HG03175 (cell line): ENCODE measurements around the gene ZNF14.
"Not testable (repeated sequence)": the region's sequence is repeated elsewhere in the genome, so short reads cannot be mapped to it uniquely, and the experiment has no call there.

Experiments
- ATAC-seq: cut with Tn5 transposase; IDR thresholded peaks from one replicate; pipeline ENCODE4 v1.9.1; 2021; ENCODE audit warnings: mild to moderate bottlenecking, moderate library complexity; ENCODE audit not compliant: unreplicated experiment

ZNF14 gene

GRCh38 chr19:19732579-19733501, at the start of gene ZNF14:
Gene ZNF14, minus strand, starts transcription at chr19:19733112. Its CDS starts 154 bp downstream, at chr19:19732958.
- ATAC-seq = peak; percentile 99

GRCh38 chr19:19781791-19782190, 48.9 kb upstream of the ZNF14 start:
- ATAC-seq = not testable (repeated sequence)

DNA sequence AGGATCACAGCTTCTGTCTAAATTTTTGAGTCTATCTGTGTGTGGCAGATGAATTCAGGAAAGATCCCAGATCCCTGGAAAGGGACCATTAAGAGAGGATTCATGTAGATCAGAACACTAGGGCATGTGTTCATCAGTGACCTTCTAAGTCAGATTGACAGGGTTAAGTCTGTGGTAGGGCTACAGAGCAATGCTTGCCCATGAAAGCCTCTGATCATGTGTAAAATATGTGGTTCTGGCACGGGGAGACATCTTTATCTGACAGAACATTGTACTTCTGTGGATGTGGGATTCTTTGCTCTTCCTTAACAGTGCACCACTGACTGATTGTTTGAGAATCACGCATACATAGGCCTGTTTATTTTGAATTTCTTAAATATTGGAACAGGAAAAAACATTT, 45.8 kb upstream of the ZNF14 start:
- no peak for ATAC-seq

DNA sequence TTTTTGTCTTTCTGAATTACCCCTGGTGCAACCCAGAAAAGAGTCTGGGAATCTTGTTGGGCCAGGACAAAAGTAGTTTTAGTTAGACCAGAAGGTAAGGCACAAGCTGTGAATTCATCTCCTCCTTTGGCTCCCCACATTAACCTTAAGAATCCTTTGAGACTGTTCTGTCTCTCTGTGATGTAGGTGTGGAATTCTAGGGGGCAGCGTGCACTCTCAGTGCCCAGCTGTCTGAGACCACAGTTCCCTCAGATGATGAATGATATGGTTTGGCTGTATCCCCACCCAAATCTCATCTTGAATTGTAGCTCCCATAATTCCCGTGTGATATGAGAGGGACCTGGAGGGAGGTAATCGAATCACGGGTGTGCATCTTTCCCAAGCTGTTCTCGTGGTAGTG, 44.8 kb upstream of the ZNF14 start:
- ATAC-seq = no peak

- ATAC-seq = peak; percentile 98
Measured at GRCh38 chr19:19776206-19777008, 43.5 kb upstream of the ZNF14 start.

GRCh38 chr19:19775891-19776205, 42.9 kb upstream of the ZNF14 start:
- ATAC-seq = peak; percentile 9

- no peak for ATAC-seq
Measured at GRCh38 chr19:19774354-19775033, 41.6 kb upstream of the ZNF14 start.

DNA sequence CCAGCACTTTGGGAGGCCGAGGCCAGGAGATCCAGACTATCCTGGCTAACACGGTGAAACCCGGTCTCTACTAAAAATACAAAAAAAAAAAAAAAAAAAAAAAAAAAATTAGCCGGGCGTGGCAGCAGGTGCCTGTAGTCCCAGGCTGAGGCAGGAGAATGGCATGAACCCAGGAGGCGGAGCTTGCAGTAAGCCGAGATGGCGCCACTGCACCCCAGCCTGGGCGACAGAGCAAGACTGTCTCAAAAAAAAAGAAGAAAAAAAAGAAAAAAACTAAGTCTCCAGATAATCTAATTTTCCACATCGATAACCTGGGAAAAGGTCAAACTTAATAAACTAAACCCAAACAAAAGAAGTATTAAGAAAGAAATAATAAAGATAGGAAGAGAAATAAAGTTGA, 39.1 kb upstream of the ZNF14 start:
- ATAC-seq = not testable (repeated sequence)

DNA sequence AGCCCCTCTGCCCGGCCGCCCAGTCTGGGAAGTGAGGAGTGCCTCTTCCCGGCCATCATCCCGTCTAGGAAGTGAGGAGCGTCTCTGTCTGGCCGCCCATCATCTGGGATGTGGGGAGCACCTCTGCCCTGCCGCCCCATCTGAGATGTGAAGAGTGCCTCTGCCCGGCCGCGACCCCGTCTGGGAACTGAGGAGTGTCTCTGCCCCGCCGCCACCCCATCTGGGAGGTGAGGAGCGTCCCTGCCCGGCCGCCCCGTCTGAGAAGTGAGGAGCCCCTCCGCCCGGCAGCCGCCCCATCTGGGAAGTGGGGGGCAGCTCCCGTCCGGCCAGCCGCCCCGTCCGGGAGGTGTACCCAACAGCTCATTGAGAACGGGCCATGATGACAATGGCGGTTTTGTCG, 37.1 kb upstream of the ZNF14 start:
- not testable (repeated sequence) for ATAC-seq

- no peak for ATAC-seq
Measured at GRCh38 chr19:19758164-19758563, 25.3 kb upstream of the ZNF14 start.

DNA sequence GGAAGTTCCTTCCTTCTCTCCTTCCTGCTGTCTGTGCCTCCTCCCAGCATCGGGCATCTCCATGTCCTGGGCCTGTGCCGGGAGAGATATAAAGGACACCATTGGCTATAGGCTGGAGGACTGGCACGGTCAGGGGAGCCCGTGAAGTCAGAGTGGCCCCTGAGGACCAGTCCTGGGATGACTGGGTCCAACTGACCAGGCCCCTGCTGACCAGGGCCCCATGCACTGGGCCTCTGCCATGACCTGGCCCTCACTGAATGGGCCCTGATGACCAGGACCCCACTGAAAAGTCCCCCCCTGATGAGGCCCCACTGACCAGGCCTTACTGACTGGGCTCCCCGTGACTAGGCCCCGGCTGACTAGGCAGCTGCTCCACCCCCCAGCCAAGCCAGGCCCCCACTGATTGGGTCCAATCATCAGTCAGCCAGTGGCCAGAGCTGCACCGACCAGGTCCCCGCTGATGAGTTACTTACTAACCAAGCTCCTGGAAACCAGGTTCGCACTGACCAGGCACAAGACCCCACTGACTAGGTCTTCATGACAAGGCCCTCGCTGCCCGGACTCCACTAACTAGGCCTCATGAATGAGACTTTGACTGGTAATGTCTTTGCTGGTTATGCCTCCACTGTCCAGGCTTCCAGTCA, 20.0 kb upstream of the ZNF14 start:
- ATAC-seq = no peak

DNA sequence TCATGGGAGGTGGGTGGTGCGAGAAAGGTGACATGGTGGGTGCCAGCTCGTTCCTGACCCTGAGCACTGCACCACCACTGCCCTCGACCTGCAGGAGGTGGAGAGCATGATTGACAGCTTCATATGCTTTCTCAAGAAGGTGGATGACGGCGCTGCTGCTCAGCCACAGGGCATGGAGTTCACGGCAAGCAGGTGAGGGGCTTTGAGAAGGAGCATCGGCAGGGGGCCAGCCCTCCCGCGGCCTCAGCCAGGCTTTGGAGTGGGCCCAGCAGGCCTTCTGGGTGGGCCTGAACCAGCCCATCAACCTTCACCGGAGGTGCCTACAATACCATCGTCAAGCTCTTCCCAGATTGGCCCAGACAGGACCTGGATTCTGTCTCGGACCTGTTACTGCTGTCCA, 18.9 kb upstream of the ZNF14 start:
- ATAC-seq = no peak

GRCh38 chr19:19750842-19751790, 18.2 kb upstream of the ZNF14 start:
- ATAC-seq = no peak

- ATAC-seq = no peak
Measured at GRCh38 chr19:19749908-19750841, 17.3 kb upstream of the ZNF14 start.

DNA sequence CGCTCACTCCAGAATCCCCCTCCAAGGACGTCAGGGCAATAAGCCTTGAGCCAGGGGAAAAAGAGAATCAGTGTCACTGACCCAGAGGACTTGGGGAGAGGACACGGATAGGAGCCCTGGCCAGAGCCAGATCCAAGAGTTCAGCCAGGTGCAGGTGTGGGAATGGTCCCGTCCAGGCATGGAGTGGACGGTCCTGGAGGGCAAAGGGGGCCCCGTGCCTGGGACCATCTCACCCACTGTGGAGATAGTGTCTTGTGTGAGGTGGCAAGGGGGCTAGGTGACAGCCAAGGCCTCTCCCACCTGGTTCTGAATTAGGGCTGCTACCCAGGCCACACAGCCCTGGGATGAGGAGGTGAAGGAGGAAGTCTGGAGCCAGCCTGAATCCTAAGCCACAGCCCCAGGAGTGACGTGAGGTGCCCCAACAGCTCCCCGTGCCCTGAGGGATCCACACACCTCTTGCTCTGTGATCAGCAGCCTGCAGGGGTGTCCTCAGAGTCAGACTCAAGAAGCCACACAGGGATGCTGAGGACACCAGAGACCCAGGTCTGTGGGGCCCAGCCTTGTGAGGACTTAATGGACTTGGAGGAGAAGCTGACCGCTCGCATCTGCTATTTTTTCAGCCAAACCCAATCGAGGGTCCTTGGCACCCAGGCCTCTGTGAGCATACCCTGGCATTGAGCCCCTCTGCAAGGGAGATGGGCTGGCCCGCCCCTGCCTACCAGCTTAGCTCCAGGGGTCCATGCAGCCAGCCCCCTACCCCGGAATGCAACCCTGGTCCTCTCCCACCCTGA, 16.4 kb upstream of the ZNF14 start:
- ATAC-seq = no peak

DNA sequence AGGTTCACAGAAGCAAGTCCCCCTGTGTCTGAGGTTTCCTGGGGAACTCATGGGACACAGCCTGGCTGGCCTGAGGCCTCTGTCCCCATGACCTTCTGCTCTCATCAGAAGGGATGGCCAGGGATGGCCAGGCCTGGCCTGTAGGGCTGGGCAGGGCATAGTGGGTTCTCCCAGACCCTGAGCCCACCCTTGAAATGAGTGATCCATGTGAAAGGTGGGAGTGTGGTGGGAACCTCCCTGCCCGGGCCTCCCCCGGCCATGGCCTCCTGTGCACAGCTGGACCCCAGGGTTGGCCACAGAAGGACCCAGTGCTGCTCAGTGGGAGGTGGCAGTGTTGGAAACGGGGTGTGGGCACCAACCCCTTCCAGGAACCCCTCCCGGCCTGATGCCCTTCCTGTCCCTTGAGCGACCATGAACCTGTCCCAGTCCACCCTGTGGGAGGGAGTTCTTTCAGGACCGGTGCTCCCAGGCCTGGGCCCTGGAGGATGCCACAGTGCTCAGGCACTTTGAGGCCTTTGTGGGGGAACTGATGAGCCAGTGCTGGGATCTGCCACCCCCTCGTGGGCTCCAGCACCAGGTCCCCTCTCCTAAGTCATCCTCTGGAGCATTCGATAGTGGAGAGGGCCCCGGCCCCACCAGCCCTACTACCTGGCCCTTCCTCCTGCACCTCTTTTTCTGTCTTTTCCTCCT, 15.5 kb upstream of the ZNF14 start:
- ATAC-seq = no peak
